NCI-H524 treated with DMSO at 0.1 percent for 48 hours (cell line): ENCODE results near the gene OPA3.
"Not testable (repeated sequence)": the region's sequence is repeated elsewhere in the genome, so short reads cannot be mapped to it uniquely, and the experiment has no call there.

Experiments used
- DNase-seq: peaks from one replicate; lab custom pipeline; 2025; lab: John Stamatoyannopoulos, UW

Gene OPA3

GRCh38 chr19:45522010-45522941 is 62.3 kb downstream of the OPA3 start:
- DNase-seq = no peak

GRCh38 chr19:45518469-45518826 is 66.2 kb downstream of the OPA3 start:
- no peak for DNase-seq

DNA sequence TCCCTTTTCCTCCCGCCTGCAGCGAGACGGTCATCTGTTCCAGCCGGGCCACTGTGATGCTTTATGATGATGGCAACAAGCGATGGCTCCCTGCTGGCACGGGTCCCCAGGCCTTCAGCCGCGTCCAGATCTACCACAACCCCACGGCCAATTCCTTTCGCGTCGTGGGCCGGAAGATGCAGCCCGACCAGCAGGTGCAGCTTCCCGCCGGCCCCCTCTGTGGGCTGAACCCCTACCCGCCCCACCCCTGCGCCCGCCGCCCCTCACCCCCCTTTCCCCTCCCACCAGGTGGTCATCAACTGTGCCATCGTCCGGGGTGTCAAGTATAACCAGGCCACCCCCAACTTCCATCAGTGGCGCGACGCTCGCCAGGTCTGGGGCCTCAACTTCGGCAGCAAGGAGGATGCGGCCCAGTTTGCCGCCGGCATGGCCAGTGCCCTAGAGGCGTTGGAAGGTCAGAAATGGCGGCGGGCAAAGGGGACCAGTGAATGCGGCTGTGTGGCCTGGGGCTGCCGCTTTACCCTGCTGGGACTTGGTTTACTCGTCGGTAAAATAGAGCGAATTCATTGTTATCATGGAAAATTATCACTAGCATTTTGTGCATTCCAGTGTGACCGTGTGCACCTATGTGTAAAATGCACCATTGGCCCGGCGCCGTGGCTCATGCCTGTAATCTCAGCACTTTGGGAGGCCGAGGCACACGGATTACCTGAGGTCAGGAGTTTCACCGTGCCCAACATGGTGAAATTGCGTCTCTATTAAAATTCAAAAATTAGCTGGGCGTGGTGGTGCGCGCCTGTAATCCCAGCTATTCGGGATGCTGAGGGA is 66.7 kb downstream of the OPA3 start:
- no peak for DNase-seq

- DNase-seq = no peak
Measured at GRCh38 chr19:45517238-45517637, 67.4 kb downstream of the OPA3 start.

- no peak for DNase-seq
Measured at GRCh38 chr19:45515807-45516401, 68.7 kb downstream of the OPA3 start.

- DNase-seq = no peak
Measured at GRCh38 chr19:45515081-45515624, 69.4 kb downstream of the OPA3 start.

DNA sequence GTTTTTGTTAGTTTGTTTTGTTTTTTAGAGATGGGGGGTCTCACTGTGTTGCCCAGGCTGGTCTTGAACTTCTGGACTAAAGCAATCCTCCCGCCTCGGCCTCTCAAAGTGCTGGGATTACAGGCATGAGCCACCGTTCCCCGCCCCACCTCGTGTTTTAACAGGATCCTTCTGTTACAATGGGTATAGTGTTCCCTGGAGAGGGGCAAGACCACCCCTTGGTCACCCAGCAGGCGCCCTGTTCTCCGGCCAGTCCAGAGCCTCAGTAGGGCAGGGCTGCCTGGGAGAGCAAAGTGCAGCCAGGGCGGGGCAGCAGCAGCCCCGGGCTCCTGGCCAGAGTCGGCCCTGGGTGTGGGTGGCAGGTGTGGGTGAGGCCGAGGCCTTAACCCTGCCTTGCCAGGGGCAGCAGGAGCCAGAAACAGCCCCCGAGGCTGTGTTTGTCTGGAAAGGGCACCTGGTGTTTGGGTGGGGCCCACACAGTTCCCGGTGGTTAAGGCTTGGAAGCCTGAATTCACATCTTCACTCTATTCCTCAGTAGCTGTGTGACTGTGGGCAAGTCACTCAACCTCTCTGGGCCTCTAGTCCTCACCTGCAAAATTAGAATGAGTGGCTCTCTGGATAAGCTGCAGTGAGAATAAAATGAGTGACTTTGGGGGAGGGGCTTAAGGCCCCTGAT is 70.1 kb downstream of the OPA3 start:
- no peak for DNase-seq

GRCh38 chr19:45512881-45513483 is 71.6 kb downstream of the OPA3 start:
- DNase-seq = no peak

DNA sequence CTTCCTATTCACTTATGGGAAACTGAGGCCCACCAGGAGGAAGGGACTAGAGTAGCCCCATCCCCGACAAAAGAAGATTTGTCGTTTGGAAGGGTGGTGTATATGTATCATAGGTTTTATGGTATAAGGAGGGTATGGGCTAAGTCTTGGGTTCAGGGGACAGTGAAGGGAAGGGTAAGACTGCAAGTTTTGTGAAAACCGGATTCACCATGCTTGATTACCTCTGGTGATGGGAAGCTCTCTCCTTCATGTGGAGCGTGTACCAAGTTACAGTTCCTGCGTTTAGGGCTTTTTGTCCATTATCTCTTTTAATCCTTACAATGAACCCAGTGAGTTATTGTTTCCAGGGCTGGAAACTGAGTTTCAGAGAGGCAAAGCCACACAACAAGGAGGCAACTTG is 73.5 kb downstream of the OPA3 start:
- DNase-seq = no peak

- DNase-seq = not testable (repeated sequence)
Measured at GRCh38 chr19:45510352-45510751, 74.2 kb downstream of the OPA3 start.

- no peak for DNase-seq
Measured at GRCh38 chr19:45509692-45510015, 74.9 kb downstream of the OPA3 start.

DNA sequence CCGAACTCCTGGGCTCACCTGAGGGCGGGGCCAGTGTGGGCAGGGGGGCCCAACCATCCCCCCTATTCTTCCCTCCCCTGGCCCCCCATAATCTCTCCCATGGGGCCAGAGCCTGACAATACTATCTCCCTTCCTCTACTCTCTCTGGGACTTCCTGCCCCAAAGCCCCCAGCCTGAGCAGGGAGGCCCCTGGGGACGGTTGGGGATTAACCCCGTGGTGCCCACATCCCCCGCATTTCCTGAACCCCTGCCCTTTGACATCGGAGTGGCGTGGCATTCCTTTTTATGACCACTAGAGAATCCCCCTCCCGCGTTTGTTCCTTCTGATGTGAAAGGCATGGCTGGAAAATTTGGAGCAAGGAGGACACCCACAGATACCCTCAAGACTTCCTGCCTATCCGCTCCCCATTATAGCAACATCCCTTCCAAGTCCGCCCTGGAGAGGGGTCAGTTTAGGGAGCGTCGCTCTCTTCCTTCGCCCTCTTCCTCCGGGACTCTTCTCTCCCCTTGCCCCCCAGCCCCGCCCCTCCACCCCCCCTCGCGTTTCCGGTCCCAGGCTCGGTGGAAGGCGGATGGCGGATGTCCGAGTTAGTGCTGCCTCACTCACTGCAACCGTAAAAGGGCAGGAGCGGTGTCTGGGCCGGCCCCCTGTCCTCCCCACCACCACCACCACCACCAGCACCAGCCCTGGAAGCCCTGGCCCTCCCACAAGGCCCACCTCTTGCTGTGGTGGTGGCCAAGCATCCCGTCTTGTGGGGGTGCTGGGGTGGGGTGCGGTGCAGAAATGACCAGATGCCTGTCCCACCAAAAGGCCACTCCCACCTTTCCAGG is 75.5 kb downstream of the OPA3 start:
- no peak for DNase-seq

- no peak for DNase-seq
Measured at GRCh38 chr19:45508417-45508860, 76.2 kb downstream of the OPA3 start.

GRCh38 chr19:45507872-45508416 is 76.7 kb downstream of the OPA3 start:
- DNase-seq = no peak

GRCh38 chr19:45506989-45507871 is 77.4 kb downstream of the OPA3 start, which contains the start of gene VASP:
Gene VASP, plus strand, starts transcription at chr19:45507479. Its CDS starts 293 bp downstream, at chr19:45507772.
- peak; percentile 28 for DNase-seq

DNA sequence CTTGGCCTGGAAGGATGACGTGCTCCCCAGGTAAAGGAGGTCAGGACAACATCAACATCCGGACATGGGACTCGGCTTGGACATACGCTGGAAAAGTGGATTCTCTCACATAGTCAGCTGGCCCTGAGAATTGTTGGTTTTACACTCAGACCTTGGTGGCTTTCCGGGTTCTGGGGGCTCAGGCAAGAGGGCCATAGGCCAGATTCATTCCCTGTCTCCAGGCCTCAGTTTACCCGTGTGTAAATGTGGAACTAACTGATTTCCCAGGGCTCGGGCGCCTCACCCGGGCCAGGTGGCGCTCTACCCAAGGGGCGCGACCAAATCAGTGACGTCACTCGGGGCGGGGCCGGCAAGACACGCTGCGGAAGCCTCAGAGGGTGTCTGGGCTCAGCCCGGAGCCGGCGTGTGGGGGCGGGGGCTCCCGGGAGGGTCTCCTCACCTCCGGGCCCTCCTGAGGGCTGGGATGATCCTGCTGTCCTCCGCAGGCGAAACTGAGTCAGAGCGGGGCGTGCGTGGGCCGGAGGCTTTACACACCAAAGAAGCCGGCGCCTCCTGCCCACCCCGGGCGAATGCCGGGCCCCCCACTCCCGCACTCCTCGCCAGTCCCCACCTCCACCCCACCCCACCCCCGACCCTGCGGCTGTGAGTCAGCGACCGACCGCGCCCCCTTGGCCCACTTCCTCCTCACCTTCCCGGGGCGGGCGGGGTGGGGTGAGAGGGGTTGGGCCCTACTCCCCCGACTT is 78.2 kb downstream of the OPA3 start:
- DNase-seq = no peak

- no peak for DNase-seq
Measured at GRCh38 chr19:45505996-45506245, 78.7 kb downstream of the OPA3 start.

DNA sequence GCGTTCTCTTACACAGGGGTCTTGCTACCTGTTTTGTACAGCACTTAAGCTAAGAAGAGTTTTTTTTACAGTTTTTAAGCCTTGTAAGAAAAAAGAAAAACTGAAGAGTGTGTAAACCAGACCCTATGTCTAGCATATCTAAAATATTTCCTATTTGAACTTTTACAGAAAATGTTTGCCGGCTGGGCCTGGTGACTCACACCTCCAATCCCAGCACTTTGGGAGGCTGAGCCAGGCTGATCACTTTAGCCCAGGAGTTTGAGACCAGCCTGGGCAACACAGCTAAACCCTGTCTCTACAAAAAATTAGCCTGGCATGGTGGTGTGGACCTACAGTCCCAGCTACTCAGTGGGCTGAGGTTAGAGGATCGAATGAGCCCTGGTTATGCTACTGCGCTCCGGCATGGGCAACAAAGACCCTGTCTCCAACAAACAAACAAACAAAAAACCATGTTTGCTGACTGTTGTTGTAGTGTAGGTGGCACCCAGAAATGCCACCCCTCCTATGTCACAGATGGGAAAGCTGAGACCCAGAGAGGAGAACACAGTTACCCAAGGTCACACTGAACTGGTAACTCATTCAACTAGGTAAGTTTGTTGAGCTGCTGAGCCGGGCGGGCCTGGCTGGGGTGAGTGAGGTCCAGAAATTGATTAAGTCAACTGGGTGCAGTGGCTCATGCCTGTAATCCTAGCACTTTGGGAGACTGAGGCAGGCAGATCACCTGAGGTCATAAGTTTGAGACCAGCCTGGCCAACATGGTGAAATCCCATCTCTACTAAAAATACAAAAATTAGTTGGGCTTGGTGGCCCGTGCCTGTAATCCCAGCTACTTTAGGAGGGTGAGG is 79.2 kb downstream of the OPA3 start:
- no peak for DNase-seq
